Activated T-helper 1 cell treated with anti-CD3 and anti-CD28 coated beads, Interleukin-12 subunit alpha, Interleukin-12 subunit beta, Interleukin-2, Interleukin-4 antibody, amounts not matched to agents 30 ng/mL and 10 ng/mL and 1 ng/mL, durations not matched to agents 14 hours and 24 hours and 36 hours (primary cell): Measurements from ENCODE around the gene SWAP70. TPM values are rescaled to one million over a fixed set of nuclear protein-coding genes. Genes with fewer than 3 reads are reported as not detected.

Experiments used
- DNase-seq: peaks from one replicate; pipeline ENCODE4 v3.0.0; 2021; ENCODE audit warnings: low spot score
- H3K27ac Mint-ChIP-seq: one replicate; pipeline ENCODE4 v1.8.0; 2021; ENCODE audit warnings: mild to moderate bottlenecking, mixed read lengths
- H3K27me3 Mint-ChIP-seq: one replicate; pipeline ENCODE4 v1.8.0; 2022; ENCODE audit warnings: mild to moderate bottlenecking, moderate library complexity, mixed read lengths; ENCODE audit not compliant: insufficient read depth
- H3K36me3 Mint-ChIP-seq: one replicate; pipeline ENCODE4 v1.8.0; 2021; ENCODE audit warnings: low read depth, mixed read lengths
- H3K4me1 Mint-ChIP-seq: one replicate; pipeline ENCODE4 v1.8.0; 2021; ENCODE audit warnings: low read depth, mixed read lengths
- H3K4me3 Mint-ChIP-seq: one replicate; pipeline ENCODE4 v1.8.0; 2021; ENCODE audit warnings: mild to moderate bottlenecking, moderate library complexity, mixed read lengths
- H3K9me3 Mint-ChIP-seq: one replicate; pipeline ENCODE4 v1.8.0; 2021; ENCODE audit warnings: mixed read lengths
- intact Hi-C: fragments of 100-400 bp; cut with micrococcal nuclease; formaldehyde crosslinking; loops from one replicate; pipeline ENCODE4 v1.15.1; 2024
- total RNA-seq: library from RNA; stranded (reverse); gene quantifications from 2 replicates; pipeline ENCODE4 v1.2.3, GENCODE V29; 2022

Gene SWAP70
- total RNA-seq, 1 donor from 2014 or later: 8.5 TPM

- H3K27ac Mint-ChIP-seq: no peak overlapping the region
- H3K27me3 Mint-ChIP-seq: peaks cover 2% of the 10 kb centered on the region
- no peaks in the 10 kb centered on the region for H3K9me3 Mint-ChIP-seq
- peaks cover 44% of the 10 kb centered on the region for H3K4me1 Mint-ChIP-seq
- H3K36me3 Mint-ChIP-seq: peaks cover 3% of the 10 kb centered on the region
- intact Hi-C loops: no loop called here
- H3K4me3 Mint-ChIP-seq: no peak overlapping the region
- DNase-seq: no peak
Measured at GRCh38 chr11:9754010-9754471, 90.2 kb downstream of the SWAP70 start.

GRCh38 chr11:9755561-9756185, 91.8 kb downstream of the SWAP70 start:
- no peak overlapping the region for H3K4me3 Mint-ChIP-seq

DNA sequence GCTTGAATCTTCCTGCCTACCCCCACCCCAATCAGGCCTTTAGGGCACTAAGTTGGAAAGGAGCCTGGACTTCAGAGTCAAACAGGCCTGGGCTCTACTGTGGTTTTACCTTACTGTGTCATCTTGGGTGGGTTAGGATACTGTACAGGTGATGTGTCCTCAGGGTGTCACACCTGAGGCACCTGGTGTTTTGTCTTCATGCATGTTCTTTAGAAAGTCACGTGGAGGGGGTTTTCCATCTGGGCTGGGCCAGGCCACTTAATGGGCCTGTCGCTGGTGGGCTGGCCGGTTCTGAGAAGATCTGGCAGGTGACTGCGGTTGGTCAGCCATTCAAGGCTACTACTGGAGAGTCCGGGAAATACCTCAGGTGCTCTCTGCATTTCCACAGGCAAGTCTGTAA, 92.6 kb downstream of the SWAP70 start:
- Mint-ChIP-seq H3K4me1 (peaks cover 63% of the 10 kb centered on the region), H3K36me3 (peaks cover 1% of the 10 kb centered on the region), H3K9me3 (no peaks in the 10 kb centered on the region), H3K27ac (no peak overlapping the region), H3K27me3 (peaks cover 2% of the 10 kb centered on the region), H3K4me3 (no peak overlapping the region)
- DNase-seq: no peak
- intact Hi-C loops: loop anchor here (5.0 kb wide), 3 partner anchors 394 to 981 kb away; partner anchors contain the start of gene AMPD3

More at GRCh38 chr11:9755561-9756185, 91.8 kb downstream of the SWAP70 start:
- Mint-ChIP-seq H3K27ac (no peak overlapping the region), H3K36me3 (peaks cover 1% of the 10 kb centered on the region), H3K4me1 (peaks cover 59% of the 10 kb centered on the region), H3K9me3 (no peaks in the 10 kb centered on the region), H3K27me3 (peaks cover 2% of the 10 kb centered on the region)
- no peak for DNase-seq
- intact Hi-C loops: loop anchor here (5.0 kb wide), 3 partner anchors 393 to 982 kb away; partner anchors contain the start of gene AMPD3

DNA sequence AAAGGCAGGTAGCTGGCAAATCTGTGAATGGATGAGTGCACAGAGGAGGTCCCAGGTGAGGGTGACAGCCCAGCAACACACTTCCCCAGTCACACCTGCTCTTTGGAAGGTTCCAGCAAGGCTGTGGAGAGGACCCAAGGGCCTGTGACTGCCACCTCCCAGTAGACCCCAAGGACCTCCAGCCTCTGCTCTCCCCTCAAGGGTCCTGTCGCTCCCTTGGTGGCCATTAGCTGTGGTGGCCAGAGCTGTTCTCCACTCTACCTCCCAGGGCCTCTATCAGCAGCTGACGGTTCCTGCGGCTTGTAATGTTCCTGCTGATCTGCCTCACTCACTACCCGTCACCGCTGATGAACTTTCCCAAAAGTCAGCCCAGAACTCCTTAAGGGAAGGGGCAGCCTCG, 93.0 kb downstream of the SWAP70 start:
- Mint-ChIP-seq H3K4me1 (peaks cover 65% of the 10 kb centered on the region), H3K4me3 (no peak overlapping the region)

DNA sequence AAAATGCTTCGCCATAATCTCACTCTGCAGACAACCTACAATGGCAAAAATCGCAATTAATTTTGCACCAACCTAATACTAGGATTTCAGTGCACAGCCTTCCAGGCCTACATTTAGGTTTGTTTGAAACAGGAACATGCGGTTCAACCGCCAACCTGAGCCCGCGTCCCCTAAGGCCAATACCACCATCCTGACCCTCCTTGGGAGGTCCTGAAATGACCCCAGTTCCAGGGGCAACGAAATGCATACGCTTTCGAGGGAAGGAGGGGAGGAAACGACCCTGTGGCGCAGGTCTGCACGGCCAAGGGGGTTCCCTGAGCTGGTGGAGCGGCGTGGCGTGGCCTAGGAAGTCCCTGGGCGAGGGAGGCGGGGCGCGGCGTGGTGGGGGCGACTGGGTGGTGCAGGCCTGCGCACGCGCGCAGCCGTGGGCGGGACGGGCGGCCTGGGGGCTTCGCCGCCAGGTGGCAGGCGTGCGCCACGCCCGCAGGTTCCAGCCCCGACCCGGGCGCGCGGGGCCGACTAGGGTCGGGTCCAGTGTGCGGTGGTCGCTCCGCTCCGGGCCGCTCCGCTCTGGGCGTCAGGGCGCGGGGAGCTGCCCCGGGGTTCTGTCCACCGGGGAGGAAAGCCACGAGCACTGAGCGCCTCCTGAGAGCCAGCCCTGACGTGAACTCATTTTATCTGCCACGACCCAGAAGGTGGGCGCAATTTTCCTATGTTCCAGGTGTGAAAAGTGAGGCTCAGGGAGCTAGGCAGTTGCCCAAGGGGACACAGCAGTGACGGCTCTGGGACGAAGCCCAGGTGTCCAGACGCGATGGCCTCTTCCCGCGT, 94.1 kb downstream of the SWAP70 start:
- Mint-ChIP-seq H3K27ac (peak overlapping the region; percentile 76), H3K36me3 (peaks cover 1% of the 10 kb centered on the region), H3K4me3 (peak overlapping the region; percentile 80), H3K4me1 (peaks cover 57% of the 10 kb centered on the region), H3K27me3 (peaks cover 2% of the 10 kb centered on the region), H3K9me3 (no peaks in the 10 kb centered on the region)
- intact Hi-C loops: loop anchor here (1.0 to 5.0 kb wide), 9 partner anchors 144 to 979 kb away; partner anchors contain the start of gene AMPD3
- peak; percentile 87 for DNase-seq

More for the DNA sequence above, 93.0 kb downstream of the SWAP70 start:
- DNase-seq: no peak
- no peaks in the 10 kb centered on the region for H3K9me3 Mint-ChIP-seq
- H3K27me3 Mint-ChIP-seq: peaks cover 2% of the 10 kb centered on the region
- intact Hi-C loops: loop anchor here (5.0 kb wide), 3 partner anchors 395 to 980 kb away; partner anchors contain the start of gene AMPD3
- no peak overlapping the region for H3K27ac Mint-ChIP-seq
- peaks cover 1% of the 10 kb centered on the region for H3K36me3 Mint-ChIP-seq

GRCh38 chr11:9758637-9759518, 95.0 kb downstream of the SWAP70 start:
- H3K36me3 Mint-ChIP-seq: peaks cover 1% of the 10 kb centered on the region

GRCh38 chr11:9759519-9760192, 95.8 kb downstream of the SWAP70 start:
- H3K27ac Mint-ChIP-seq: peak overlapping the region; percentile 90
- peaks cover 2% of the 10 kb centered on the region for H3K27me3 Mint-ChIP-seq
- no peaks in the 10 kb centered on the region for H3K9me3 Mint-ChIP-seq
- peaks cover 58% of the 10 kb centered on the region for H3K4me1 Mint-ChIP-seq
- intact Hi-C loops: loop anchor here (1.0 to 5.0 kb wide), 7 partner anchors 81 to 978 kb away; partner anchors contain the start of gene AMPD3
- peaks cover 1% of the 10 kb centered on the region for H3K36me3 Mint-ChIP-seq
- DNase-seq: peak; percentile 80
- H3K4me3 Mint-ChIP-seq: peak overlapping the region; percentile 84

More at GRCh38 chr11:9758637-9759518, 95.0 kb downstream of the SWAP70 start:
- H3K4me1 Mint-ChIP-seq: peaks cover 54% of the 10 kb centered on the region
- peaks cover 2% of the 10 kb centered on the region for H3K27me3 Mint-ChIP-seq
- no peaks in the 10 kb centered on the region for H3K9me3 Mint-ChIP-seq
- H3K27ac Mint-ChIP-seq: peak overlapping the region; percentile 90
- DNase-seq: peak; percentile 40
- peak overlapping the region; percentile 84 for H3K4me3 Mint-ChIP-seq
- intact Hi-C loops: loop anchor here (1.0 to 5.0 kb wide), 12 partner anchors 81 to 978 kb away; partner anchors contain the start of gene AMPD3

GRCh38 chr11:9760193-9760575, 96.3 kb downstream of the SWAP70 start:
- intact Hi-C loops: no loop called here
- Mint-ChIP-seq H3K9me3 (no peaks in the 10 kb centered on the region), H3K27me3 (peaks cover 2% of the 10 kb centered on the region), H3K4me3 (no peak overlapping the region), H3K36me3 (peaks cover 1% of the 10 kb centered on the region), H3K4me1 (peaks cover 59% of the 10 kb centered on the region), H3K27ac (peak overlapping the region; percentile 90)
- DNase-seq: no peak

GRCh38 chr11:9761441-9761945, 97.6 kb downstream of the SWAP70 start:
- Mint-ChIP-seq H3K27me3 (peaks cover 2% of the 10 kb centered on the region), H3K4me1 (peaks cover 48% of the 10 kb centered on the region), H3K27ac (no peak overlapping the region), H3K36me3 (peaks cover 1% of the 10 kb centered on the region), H3K9me3 (no peaks in the 10 kb centered on the region), H3K4me3 (no peak overlapping the region)
- no peak for DNase-seq
- intact Hi-C loops: no loop called here

DNA sequence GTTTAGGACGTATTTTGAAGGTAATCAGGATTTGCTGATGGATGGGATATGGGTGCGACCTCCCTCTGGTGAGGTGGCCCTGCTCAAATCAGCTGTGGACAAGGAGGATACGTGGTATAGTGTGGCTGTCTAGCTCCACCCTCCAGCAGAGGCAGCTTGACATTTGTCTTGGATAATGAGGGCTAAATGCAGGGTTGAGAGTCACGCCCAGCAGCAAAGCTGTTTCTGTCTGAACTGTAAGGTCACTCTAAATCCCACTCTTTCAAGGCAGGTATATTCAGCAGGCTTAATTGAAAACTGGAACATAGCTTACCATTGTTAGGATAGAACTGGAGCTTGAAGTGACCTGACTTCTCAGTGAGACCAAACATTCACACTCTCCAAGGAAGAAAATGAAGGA, 98.7 kb downstream of the SWAP70 start:
- H3K27ac Mint-ChIP-seq: no peak overlapping the region
- no peaks in the 10 kb centered on the region for H3K9me3 Mint-ChIP-seq
- no peak overlapping the region for H3K4me3 Mint-ChIP-seq
- intact Hi-C loops: no loop called here
- peaks cover 1% of the 10 kb centered on the region for H3K36me3 Mint-ChIP-seq
- peaks cover 38% of the 10 kb centered on the region for H3K4me1 Mint-ChIP-seq
- no peak for DNase-seq
- H3K27me3 Mint-ChIP-seq: peaks cover 2% of the 10 kb centered on the region

- no peak for DNase-seq
- peaks cover 1% of the 10 kb centered on the region for H3K36me3 Mint-ChIP-seq
Measured at GRCh38 chr11:9763301-9763700, 99.4 kb downstream of the SWAP70 start.

More at GRCh38 chr11:9763301-9763700, 99.4 kb downstream of the SWAP70 start:
- H3K4me1 Mint-ChIP-seq: peaks cover 34% of the 10 kb centered on the region
- no peaks in the 10 kb centered on the region for H3K9me3 Mint-ChIP-seq
- H3K4me3 Mint-ChIP-seq: no peak overlapping the region
- intact Hi-C loops: no loop called here
- no peak overlapping the region for H3K27ac Mint-ChIP-seq
- H3K27me3 Mint-ChIP-seq: peaks cover 2% of the 10 kb centered on the region
